Loucy (cell line): Measurements from ENCODE around the gene MAPRE3.
"Not testable (repeated sequence)": the region's sequence is repeated elsewhere in the genome, so short reads cannot be mapped to it uniquely, and the experiment has no call there.

ENCODE experiments used
- H2AFZ ChIP-seq: fragments of 200-600 bp; sonication (generic); 2 replicates; pipeline ENCODE4 v1.6.0; 2016; ENCODE audit warnings: antibody characterized with exemption, mild to moderate bottlenecking, low read length, moderate library complexity
- H3F3A ChIP-seq: fragments of 200-600 bp; 2 replicates; pipeline ENCODE4 v1.6.0; 2016; ENCODE audit warnings: antibody characterized with exemption, low read depth, mild to moderate bottlenecking
- H3K27me3 ChIP-seq: fragments of 200-600 bp; sonication (generic); 2 replicates; pipeline ENCODE4 v1.6.1; 2014; ENCODE audit warnings: low read length, mild to moderate bottlenecking; ENCODE audit not compliant: insufficient read depth, poor library complexity, severe bottlenecking
- H3K36me3 ChIP-seq: fragments of 200-600 bp; sonication (generic); 2 replicates; pipeline ENCODE4 v1.6.1; 2016; ENCODE audit warnings: low read length; ENCODE audit not compliant: insufficient read depth
- H3K4me1 ChIP-seq: fragments of 200-600 bp; sonication (generic); 2 replicates; pipeline ENCODE4 v1.5.1; 2014; ENCODE audit warnings: low read length, mild to moderate bottlenecking; ENCODE audit not compliant: insufficient read depth, poor library complexity, severe bottlenecking
- H3K4me2 ChIP-seq: fragments of 200-600 bp; sonication (generic); 2 replicates; pipeline ENCODE4 v1.6.0; 2014; ENCODE audit warnings: antibody characterized with exemption, low read length, low read depth, mild to moderate bottlenecking; ENCODE audit not compliant: poor library complexity, severe bottlenecking
- H3K4me3 ChIP-seq: fragments of 200-600 bp; sonication (generic); 2 replicates; pipeline ENCODE4 v1.5.1; 2014; ENCODE audit warnings: low read length, mild to moderate bottlenecking, mixed read lengths; ENCODE audit not compliant: poor library complexity, severe bottlenecking
- H3K79me2 ChIP-seq: fragments of 200-600 bp; sonication (generic); 2 replicates; pipeline ENCODE4 v1.6.1; 2014; ENCODE audit warnings: low read length; ENCODE audit not compliant: insufficient read depth
- H3K9ac ChIP-seq: fragments of 200-600 bp; sonication (generic); 2 replicates; pipeline ENCODE4 v1.6.0; 2014; ENCODE audit warnings: mild to moderate bottlenecking, low read depth, low read length, moderate library complexity; ENCODE audit not compliant: poor library complexity, severe bottlenecking
- H3K9me2 ChIP-seq: fragments of 200-600 bp; sonication (generic); replicated peaks from 2 replicates; pipeline ENCODE4 v1.6.1; 2016; ENCODE audit warnings: low read depth, low read length, mixed read lengths
- H3K9me3 ChIP-seq: fragments of 200-600 bp; sonication (generic); 2 replicates; pipeline ENCODE4 v1.6.1; 2014; ENCODE audit warnings: mild to moderate bottlenecking, antibody characterized with exemption, low read length, low read depth; ENCODE audit not compliant: insufficient read depth
- H4K20me1 ChIP-seq: fragments of 200-600 bp; sonication (generic); 2 replicates; pipeline ENCODE4 v1.6.0; 2014; ENCODE audit warnings: antibody characterized with exemption, low read length, mild to moderate bottlenecking; ENCODE audit not compliant: insufficient read depth, poor library complexity, severe bottlenecking
- CTCF ChIP-seq: fragments of 200-600 bp; sonication (generic); conservative IDR thresholded peaks from 2 replicates; pipeline ENCODE4 v1.5.1; 2014; ENCODE audit warnings: mild to moderate bottlenecking, antibody characterized with exemption, low read length
- EZH2phosphoT487 ChIP-seq: fragments of 200-600 bp; IDR thresholded peaks from 2 replicates; pipeline ENCODE4 v1.6.1; 2018; ENCODE audit warnings: antibody characterized with exemption, mild to moderate bottlenecking, moderate library complexity, borderline replicate concordance

The MAPRE3 gene

GRCh38 chr2:27073782-27074181, 103.3 kb downstream of the MAPRE3 start:
- no peaks in the 10 kb centered on the region for H3F3A ChIP-seq
- no peak overlapping the region for H3K4me3 ChIP-seq
- no peak overlapping the region for H3K9ac ChIP-seq
- H3K9me3 ChIP-seq, result no peaks in the 10 kb centered on the region
- H3K4me2 ChIP-seq, result no peak overlapping the region
- H2AFZ ChIP-seq, result no peak overlapping the region
- H4K20me1 ChIP-seq, result peaks cover 18% of the 10 kb centered on the region
- H3K4me1 ChIP-seq, result peaks cover 48% of the 10 kb centered on the region
- peaks cover 27% of the 10 kb centered on the region for H3K79me2 ChIP-seq
- H3K36me3 ChIP-seq, result no peaks in the 10 kb centered on the region
- no peaks in the 10 kb centered on the region for H3K9me2 ChIP-seq
- H3K27me3 ChIP-seq, result no peaks in the 10 kb centered on the region
- TF ChIP-seq CTCF, result no peak
- TF ChIP-seq EZH2phosphoT487, result no peak

- Histone ChIP-seq H4K20me1 (peaks cover 13% of the 10 kb centered on the region), H3K79me2 (peaks cover 15% of the 10 kb centered on the region), H3K4me2 (peak overlapping the region; percentile 69), H3F3A (no peaks in the 10 kb centered on the region), H3K36me3 (no peaks in the 10 kb centered on the region), H3K4me3 (peak overlapping the region; percentile 55), H3K27me3 (no peaks in the 10 kb centered on the region), H2AFZ (peak overlapping the region; percentile 16; the same call in 1 of the 2 replicates), H3K9ac (peak overlapping the region; percentile 37), H3K9me2 (no peaks in the 10 kb centered on the region), H3K9me3 (no peaks in the 10 kb centered on the region), H3K4me1 (peaks cover 36% of the 10 kb centered on the region)
- TF ChIP-seq EZH2phosphoT487 (no peak), CTCF (no peak)
Measured at GRCh38 chr2:27074738-27075565, 104.5 kb downstream of the MAPRE3 start.

GRCh38 chr2:27075566-27075871, 105.1 kb downstream of the MAPRE3 start:
- Histone ChIP-seq H3K9ac (peak overlapping the region; percentile 37), H3K4me1 (peaks cover 32% of the 10 kb centered on the region), H3K4me2 (peak overlapping the region; percentile 69), H2AFZ (peak overlapping the region; percentile 16; the same call in 1 of the 2 replicates), H3K4me3 (peak overlapping the region; percentile 55)
- not testable (repeated sequence) for H3F3A ChIP-seq, H3K27me3 ChIP-seq, H3K9me2 ChIP-seq, H3K79me2 ChIP-seq, H3K36me3 ChIP-seq, H4K20me1 ChIP-seq, H3K9me3 ChIP-seq

GRCh38 chr2:27076323-27076722, 105.9 kb downstream of the MAPRE3 start:
- peaks cover 1% of the 10 kb centered on the region; the same call in 1 of the 2 replicates for H3K79me2 ChIP-seq
- TF ChIP-seq CTCF (no peak), EZH2phosphoT487 (no peak)
- H3K27me3 ChIP-seq, result no peaks in the 10 kb centered on the region
- no peak overlapping the region for H2AFZ ChIP-seq
- no peaks in the 10 kb centered on the region for H3K9me2 ChIP-seq
- no peaks in the 10 kb centered on the region for H3F3A ChIP-seq
- no peak overlapping the region for H3K9ac ChIP-seq
- peaks cover 37% of the 10 kb centered on the region for H3K4me1 ChIP-seq
- H3K36me3 ChIP-seq, result no peaks in the 10 kb centered on the region
- H4K20me1 ChIP-seq, result no peaks in the 10 kb centered on the region
- H3K4me2 ChIP-seq, result no peak overlapping the region
- H3K4me3 ChIP-seq, result no peak overlapping the region
- H3K9me3 ChIP-seq, result no peaks in the 10 kb centered on the region
